HG03469 (cell line): ENCODE results near the gene CTSS.

Experiments used
- ATAC-seq: cut with Tn5 transposase; IDR thresholded peaks from one replicate; pipeline ENCODE4 v1.9.1; 2021; ENCODE audit warnings: mild to moderate bottlenecking, moderate library complexity, moderate number of reproducible peaks; ENCODE audit not compliant: unreplicated experiment

CTSS gene

DNA sequence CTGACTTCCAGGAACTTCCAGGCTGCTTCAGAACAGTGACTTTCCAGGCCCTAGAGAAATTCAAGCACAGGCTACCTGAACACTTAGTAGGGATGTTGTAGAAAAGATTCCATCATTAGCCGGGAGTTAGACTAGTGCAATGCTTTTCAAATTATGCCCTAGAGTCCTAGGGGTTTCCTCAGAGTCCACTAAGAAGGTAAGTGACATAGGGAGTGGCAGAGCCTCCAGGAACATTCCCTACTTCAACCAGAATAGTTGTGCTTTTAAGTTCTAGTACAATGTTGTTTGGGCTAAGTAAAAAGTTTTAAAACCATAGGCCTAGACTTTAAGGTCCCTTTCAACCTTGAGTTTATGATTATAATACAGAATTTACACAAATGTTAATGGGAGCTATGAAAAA is 59.5 kb downstream of the CTSS start:
- no peak for ATAC-seq

DNA sequence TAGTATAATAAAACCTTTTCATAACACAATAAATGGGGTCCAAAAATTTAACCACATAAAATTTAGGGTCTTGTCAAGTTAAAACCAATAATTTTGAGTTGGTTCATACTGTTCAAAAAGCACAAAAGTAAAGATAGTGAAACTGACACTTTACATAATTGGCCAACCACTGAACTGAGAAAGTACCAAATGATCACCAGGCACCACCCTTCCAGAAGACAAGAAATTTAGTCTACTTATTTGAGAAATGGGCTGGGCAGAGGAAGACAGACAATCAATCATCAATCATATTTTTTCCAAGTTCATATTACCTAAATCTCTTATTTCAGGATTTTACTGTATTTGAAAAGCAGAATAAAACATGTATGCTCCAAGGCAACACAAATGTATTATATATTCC is 62.2 kb downstream of the CTSS start:
- no peak for ATAC-seq

DNA sequence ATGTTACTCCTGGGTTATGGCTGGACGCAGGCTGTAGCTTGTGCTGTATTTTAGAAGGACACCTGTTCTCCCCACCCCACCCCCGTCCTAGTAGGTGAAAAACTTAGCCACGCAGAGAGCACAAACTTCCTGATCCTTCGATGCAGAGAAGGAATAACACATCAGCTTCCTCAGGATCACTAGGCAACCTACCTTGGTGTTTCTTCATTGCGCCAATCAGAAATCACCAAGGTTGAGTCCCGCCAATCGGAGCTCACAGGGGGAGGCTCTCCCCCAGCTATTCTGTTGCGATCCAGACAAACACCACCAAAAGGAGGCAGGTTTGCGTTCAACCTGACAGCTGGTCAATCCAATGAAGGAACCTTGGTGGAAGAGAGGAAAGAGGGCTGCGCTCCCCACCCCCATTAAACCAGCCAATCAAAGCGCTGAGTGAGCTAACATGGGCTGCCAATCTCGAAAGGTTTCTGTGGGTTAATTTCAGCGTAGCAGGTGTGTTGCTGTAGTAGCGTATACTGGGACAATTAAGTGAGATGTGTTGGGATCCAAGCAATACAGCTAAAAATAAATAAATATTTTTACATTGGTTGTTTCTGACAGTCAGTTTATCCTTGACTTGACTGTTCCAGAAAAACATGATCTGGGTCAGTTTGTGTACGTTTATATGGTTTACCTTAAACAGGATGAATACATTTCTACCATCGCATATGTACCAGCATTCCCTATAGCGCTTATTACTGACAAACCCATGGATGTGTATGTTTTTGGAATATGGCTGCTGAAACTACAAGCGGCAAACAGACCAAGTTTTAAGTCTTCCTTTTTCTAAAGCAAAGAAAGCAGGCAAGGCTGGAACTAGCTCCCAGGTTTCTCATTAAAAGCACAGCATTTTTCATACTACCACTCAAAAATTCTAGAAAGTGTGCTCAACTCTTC is 68.3 kb downstream of the CTSS start, which contains the start of gene GOLPH3L:
Gene GOLPH3L, minus strand, starts transcription at position 160 of the 933 bp plus-strand sequence. CDS start 2,316 bp downstream, outside the sequence.
- peak; percentile 94 for ATAC-seq

DNA sequence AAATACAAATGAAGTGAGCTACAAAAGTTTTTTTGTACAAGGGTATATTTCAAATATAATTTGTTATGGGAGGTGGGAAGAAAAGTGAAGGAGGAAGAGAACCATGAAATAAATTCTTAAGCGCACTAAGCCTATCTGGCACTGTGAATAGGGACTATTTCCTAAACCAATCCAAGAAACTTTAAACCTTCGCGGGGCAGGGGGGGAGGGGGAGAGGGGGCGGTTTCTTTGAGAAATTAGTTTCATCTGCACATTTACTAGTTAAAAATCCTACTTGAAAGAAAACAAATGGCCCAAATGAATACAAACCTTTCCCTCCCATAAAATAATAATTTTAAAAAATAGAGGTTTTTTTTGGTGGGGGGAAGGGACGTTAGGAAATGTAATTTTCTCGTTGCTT is 69.0 kb downstream of the CTSS start:
- ATAC-seq, result no peak

DNA sequence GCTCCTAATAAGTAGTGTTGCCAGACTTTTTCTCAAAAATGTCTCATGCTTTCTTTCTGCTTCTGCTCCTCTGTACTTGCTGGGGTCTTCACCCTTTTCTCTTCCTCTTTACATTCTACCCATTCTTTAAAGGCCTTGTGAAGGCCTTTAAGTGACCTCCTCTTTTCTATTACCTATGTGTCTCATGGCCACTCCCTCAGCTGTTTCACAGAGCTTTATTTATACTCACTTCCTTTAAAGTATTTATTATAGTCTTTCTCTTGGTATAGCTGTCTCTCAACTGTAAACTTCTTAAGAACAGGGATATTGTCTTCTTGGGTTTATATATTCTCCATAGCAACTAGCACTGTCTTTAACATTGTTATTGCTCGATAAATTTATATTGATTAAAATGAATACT is 69.4 kb downstream of the CTSS start:
- ATAC-seq, result no peak

GRCh38 chr1:150695561-150695960 is 70.0 kb downstream of the CTSS start:
- ATAC-seq, result no peak

GRCh38 chr1:150692720-150693119 is 72.9 kb downstream of the CTSS start:
- ATAC-seq, result no peak

DNA sequence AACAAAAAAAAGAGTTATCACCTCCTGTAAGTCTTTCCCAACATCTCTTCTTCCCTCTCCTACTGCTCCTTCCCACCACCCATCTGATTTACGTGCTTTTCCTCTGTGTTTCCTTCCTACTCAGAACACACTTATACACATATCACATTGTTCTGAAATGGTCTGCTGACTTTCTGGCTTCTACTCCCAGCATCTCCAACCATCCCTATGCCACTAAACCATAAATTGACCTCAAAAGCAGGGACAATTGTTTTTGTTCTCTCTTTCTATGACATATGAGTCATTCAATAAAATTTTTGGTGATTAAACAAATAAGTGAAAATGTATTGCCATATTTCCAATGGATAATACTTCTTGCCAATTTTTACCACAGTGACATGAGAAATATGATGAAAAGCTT is 76.8 kb downstream of the CTSS start:
- no peak for ATAC-seq

DNA sequence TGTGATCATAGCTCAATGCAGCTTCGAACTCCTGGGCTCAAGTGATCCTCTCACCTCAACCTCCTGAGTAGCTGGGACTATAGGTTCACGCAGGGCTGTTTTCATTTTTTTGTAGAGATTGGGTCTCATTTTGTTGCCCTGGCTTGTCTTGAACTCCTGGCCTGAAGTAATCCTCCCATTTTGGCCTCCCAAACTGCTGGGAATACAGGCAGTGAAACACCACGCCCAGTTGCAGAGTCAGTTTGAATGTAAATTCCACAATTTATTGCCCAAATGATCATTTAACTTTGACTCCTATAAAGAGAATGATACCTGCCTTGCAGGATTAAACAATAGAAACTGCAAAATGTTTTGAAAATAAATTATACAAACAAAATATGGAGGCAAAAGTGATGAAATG is 79.3 kb downstream of the CTSS start:
- ATAC-seq, result no peak

DNA sequence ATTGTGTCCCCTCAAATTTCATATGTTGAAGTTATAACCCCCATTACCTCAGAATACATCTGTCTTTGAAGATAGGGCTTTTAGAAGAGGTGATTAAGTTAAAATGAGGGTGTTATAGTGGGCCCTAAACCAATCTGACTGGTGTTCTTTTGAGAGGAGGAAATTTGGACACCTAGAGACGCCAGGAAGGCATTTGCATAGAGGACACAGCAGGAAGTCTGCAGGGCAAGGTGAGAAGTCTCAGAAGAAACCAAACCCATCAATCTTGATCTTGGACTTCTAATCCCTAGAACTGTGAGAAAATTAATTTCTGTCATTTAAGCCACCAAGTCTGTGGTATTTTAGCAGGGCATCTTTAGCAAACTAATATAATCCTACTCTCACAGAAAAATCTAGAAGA is 81.7 kb downstream of the CTSS start:
- ATAC-seq, result no peak
